HFF-Myc (cell line): Measurements from ENCODE around the gene BCL7C.

ENCODE experiments used
- DNase-seq: peaks from one replicate; pipeline ENCODE4 v3.0.0-alpha.2; 2011; ENCODE audit warnings: low read depth; ENCODE audit errors: extremely low read depth
- H3K4me3 ChIP-seq: replicated peaks from 2 replicates; pipeline ENCODE4 v1.5.1; 2011; ENCODE audit warnings: low read depth, mild to moderate bottlenecking, control low read depth, low read length
- CTCF ChIP-seq: IDR thresholded peaks from 2 replicates; pipeline ENCODE4 v1.5.1; 2012; ENCODE audit warnings: mild to moderate bottlenecking, low read depth, low read length, control low read depth; ENCODE audit errors: missing control alignments

Gene BCL7C

GRCh38 chr16:30931068-30931650 lies 37.3 kb upstream of the BCL7C start:
- no peak overlapping the region for H3K4me3 ChIP-seq
- DNase-seq, result no peak
- no peak for TF ChIP-seq CTCF

DNA sequence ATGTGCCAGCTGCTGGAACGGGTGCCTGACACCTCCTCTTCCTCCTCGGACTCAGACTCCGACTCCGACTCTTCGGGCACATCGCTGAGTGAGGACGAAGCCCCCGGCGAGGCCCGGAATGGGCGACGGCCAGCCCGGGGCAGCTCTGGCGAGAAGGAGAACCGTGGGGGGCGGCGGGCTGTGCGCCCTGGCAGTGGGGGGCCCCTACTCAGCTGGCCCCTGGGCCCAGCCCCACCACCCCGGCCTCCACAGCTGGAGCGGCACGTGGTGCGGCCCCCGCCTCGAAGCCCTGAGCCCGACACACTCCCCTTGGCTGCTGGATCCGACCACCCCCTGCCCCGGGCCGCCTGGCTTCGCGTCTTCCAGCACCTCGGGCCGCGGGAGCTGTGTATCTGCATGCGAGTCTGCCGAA lies 36.3 kb upstream of the BCL7C start:
- DNase-seq, result no peak
- H3K4me3 ChIP-seq, result no peak overlapping the region
- TF ChIP-seq CTCF, result no peak

DNA sequence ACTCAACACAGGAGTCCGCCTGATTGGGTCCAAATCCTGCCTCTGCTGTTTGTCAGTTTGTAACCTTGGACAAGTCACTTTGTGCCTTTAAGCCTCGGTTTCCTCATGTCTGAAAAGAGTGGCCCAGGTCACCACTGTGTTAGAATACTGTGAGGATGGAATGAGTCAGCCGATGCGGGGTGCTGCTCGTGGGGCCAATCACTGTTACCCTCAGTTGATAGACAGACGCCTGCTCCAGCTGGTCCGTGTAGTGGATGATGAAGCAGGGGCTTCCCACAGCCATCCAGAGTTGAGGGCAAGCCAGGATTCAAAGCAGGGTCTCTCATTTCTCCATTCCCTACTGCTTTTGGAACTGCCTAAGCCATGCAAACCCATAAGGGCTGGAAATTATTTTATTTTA lies 35.3 kb upstream of the BCL7C start:
- H3K4me3 ChIP-seq, result no peak overlapping the region
- no peak for DNase-seq
- TF ChIP-seq CTCF, result no peak

DNA sequence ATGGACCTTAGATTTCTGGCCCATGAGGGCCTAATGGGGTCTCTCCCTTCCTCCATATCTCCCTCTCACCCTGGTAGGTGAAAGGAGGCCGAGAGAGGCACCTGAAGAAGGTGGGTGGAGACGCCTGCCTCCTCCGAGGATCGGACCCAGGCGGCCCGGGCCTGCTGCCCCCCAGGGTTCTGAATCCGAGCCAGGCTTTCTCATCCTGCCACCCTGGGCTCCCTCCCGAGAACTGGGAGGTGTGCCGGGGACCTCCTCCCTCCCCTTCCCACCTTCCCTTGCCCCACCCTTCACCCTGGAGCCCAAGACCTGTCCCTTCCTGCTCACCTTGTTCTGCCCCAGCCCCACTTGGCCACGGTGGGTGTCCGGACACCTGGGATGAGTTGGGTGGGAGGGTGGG lies 34.5 kb upstream of the BCL7C start:
- H3K4me3 ChIP-seq, result no peak overlapping the region
- DNase-seq, result no peak
- TF ChIP-seq CTCF, result no peak

DNA sequence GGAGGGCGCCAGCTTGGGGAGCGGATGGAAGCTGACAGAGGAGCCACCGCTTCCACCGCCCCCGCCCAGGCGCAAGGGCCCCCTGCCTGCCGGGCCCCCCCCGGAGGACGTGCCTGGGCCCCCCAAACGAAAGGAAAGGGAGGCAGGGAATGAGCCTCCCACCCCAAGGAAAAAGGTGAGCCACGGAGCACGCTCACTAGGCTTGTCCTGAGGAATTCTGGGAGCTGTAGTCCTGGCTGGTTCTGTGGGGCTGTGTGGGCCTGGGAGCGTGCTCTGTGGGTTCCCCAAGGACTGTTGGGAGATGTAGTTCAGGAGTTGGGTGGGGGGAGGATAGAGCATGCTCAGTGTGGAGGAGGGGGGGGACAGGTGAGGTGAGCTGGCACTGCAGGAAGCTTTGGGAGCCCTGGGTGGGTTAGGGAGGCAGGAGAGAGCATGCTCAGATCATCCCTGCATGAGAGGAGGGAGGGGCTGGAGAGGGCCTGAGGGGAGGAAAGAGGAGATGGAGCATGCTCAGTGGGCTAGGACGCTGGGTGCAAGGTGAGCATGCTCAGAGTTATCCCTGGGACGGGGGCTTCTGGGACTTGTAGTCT lies 34.0 kb upstream of the BCL7C start:
- DNase-seq, result no peak
- no peak for TF ChIP-seq CTCF
- no peak overlapping the region for H3K4me3 ChIP-seq

DNA sequence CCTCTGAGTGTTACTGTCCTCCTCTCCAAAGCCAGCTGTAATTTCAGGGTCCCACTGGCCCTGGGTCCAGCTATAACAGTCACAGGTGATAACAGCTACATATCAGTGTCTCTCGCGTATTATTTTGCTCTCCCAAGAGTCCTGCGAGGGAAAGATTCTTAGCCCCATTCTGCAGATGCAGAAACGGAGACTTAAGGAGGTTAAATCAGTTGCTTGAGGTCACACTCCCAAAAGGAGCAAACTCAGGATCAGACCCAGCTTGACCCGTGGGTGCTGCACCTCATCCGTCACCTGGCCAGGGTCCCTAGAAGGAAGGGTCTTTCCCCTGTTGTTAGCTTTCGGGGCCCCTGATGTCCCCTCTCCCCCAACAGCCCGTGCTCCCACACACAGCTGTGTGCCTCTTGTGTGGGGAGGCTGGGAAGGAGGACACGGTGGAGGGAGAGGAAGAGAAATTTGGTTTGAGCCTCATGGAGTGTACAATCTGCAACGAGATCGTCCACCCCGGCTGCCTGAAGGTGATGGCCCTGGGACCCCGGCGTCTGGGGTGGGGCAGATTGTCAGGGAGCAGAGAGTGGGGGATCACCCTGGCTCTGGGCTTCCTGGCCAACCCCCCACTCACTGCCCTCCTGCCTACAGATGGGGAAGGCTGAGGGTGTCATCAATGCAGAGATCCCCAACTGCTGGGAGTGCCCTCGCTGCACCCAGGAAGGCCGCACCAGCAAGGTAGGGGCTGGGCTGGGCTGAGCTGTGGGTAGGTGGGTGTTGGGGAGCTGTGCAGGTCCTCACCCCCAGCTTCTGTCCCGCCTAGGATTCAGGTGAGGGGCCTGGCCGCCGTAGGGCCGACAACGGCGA lies 33.3 kb upstream of the BCL7C start:
- H3K4me3 ChIP-seq, result no peak overlapping the region
- no peak for TF ChIP-seq CTCF
- no peak for DNase-seq
